ENCODE data around the gene SLC9A7.

DNA sequence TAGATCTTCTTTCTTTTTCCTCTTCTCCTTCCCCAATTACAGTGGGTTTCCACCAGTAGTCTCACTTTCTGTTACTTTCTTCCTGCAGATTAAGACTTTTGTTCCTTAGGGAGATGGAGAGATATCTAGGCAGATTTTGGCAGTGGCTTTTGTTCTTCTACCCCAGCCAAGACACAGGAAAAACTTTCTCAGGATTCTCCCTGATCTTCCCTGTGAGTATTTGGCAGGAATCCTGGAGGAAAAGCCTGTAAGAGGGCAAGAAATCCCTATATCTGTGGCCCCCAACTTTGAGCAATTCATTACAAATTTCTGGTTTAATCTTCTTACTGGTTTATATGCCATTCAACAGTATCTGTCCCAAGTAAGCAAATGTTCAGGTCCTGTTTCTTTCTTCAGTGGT is 21.9 kb downstream of the SLC9A7 start:
- TF ChIP-seq CTCF (IDR thresholded peaks at IDR 0.05) (no peak), POLR2A (IDR thresholded peaks at IDR 0.05) (no peak), EP300 (IDR thresholded peaks at IDR 0.05) (no peak)

Measured in tibial nerve (tissue), 4 donors.